Stimulated activated CD8-positive, alpha-beta memory T cell treated with anti-CD3 and anti-CD28 coated beads, Interleukin-7, amount 100 ng/mL, for 24 hours (primary cell): ENCODE results near the gene NADK.
"Not testable (repeated sequence)": the region's sequence is repeated elsewhere in the genome, so short reads cannot be mapped to it uniquely, and the experiment has no call there.

Experiments used
- DNase-seq: peaks from one replicate; pipeline ENCODE4 v3.0.0-alpha.2; 2020; ENCODE audit warnings: low read depth

The NADK gene

DNA sequence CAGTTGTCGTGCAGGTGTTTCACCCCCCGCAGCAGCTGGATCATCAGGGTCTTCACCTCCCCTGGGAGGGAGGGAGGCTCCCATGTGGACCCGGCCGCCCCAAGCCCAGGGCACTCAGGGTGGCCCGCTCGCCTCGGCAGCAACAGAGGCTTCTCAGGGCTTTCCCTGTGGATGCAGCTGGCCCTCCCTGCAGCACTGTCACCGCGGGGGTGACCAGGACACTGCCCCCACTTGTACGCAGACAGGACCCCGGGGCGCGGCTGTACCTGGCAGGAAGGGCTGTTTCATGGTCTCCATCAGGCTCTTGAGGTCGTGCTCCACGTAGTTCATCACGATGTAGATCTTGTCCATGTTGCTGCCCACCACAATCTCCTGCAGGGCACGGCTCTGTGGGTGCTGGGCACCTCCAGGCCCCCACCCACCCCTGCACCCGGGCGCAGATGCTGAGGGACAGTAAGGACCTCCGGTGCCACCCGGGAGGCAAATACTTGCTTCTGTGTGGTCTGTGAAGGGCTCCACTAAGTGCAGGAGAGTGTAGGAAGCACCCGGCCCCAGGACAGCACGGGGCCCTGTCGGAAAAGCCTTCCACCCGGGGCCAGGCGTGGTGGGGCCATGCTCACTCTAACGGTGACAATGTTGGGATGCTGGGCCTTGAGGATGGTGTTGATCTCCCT is 73.8 kb downstream of the NADK start:
- not testable (repeated sequence) for DNase-seq

- no peak for DNase-seq
Measured at GRCh38 chr1:1703796-1704195, 74.5 kb downstream of the NADK start.

DNA sequence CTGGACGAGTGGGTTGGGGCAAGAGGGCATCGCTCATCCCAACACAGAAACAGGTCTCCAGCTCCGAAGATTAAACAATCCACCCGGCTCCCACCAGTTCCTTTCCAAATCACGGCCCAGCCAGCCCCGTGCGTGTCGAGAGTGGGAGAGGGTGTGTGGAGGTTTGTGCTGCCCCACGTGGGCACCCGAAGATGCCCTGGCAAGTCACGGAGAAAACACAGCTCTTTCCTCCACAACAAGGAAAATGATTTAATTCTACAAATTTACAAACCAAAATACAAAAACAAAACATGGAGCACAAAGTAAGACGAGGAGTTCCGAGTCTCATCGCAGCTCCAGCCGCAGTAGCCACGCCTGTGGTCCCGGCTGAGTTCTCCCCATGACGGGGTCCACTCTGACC is 75.8 kb downstream of the NADK start:
- DNase-seq = not testable (repeated sequence)
